Activated naive CD8-positive, alpha-beta T cell treated with anti-CD3 and anti-CD28 coated beads, Interleukin-2, amount 50 U/mL, for 16 hours (primary cell): Measurements from ENCODE around the gene TPD52L1.
A peak's percentile ranks its signal among the peaks of the same experiment; 100 is the strongest.

Experiments used
- DNase-seq: peaks from one replicate; pipeline ENCODE4 v3.0.0-alpha.2; 2020; ENCODE audit warnings: low read depth, low spot score

TPD52L1 gene

GRCh38 chr6:125175466-125176048 is 22.0 kb downstream of the TPD52L1 start:
- no peak for DNase-seq

- DNase-seq = no peak
Measured at GRCh38 chr6:125182237-125183008, 28.9 kb downstream of the TPD52L1 start.

GRCh38 chr6:125183391-125183790 is 29.8 kb downstream of the TPD52L1 start:
- no peak for DNase-seq

GRCh38 chr6:125188037-125188436 is 34.5 kb downstream of the TPD52L1 start:
- DNase-seq = no peak

- DNase-seq = no peak
Measured at GRCh38 chr6:125188594-125189203, 35.1 kb downstream of the TPD52L1 start.

GRCh38 chr6:125189494-125189893 is 35.9 kb downstream of the TPD52L1 start:
- DNase-seq = no peak

GRCh38 chr6:125190667-125191066 is 37.1 kb downstream of the TPD52L1 start:
- no peak for DNase-seq

GRCh38 chr6:125191916-125192609 is 38.5 kb downstream of the TPD52L1 start:
- DNase-seq = peak; percentile 7

GRCh38 chr6:125192610-125192930 is 39.0 kb downstream of the TPD52L1 start:
- DNase-seq = no peak

- DNase-seq = no peak
Measured at GRCh38 chr6:125193208-125193607, 39.6 kb downstream of the TPD52L1 start.

GRCh38 chr6:125194941-125195340 is 41.4 kb downstream of the TPD52L1 start:
- DNase-seq = no peak

- DNase-seq = no peak
Measured at GRCh38 chr6:125195526-125195925, 42.0 kb downstream of the TPD52L1 start.

- DNase-seq = no peak
Measured at GRCh38 chr6:125196613-125197012, 43.0 kb downstream of the TPD52L1 start.

- no peak for DNase-seq
Measured at GRCh38 chr6:125197795-125198269, 44.3 kb downstream of the TPD52L1 start.

GRCh38 chr6:125198398-125198937 is 44.9 kb downstream of the TPD52L1 start:
- no peak for DNase-seq

- DNase-seq = no peak
Measured at GRCh38 chr6:125200941-125201340, 47.4 kb downstream of the TPD52L1 start.

- DNase-seq = no peak
Measured at GRCh38 chr6:125201961-125202729, 48.6 kb downstream of the TPD52L1 start.

GRCh38 chr6:125203395-125203794 is 49.8 kb downstream of the TPD52L1 start:
- DNase-seq = no peak

GRCh38 chr6:125205931-125206330 is 52.4 kb downstream of the TPD52L1 start:
- no peak for DNase-seq

GRCh38 chr6:125206389-125206788 is 52.8 kb downstream of the TPD52L1 start:
- DNase-seq = no peak

- DNase-seq = no peak
Measured at GRCh38 chr6:125207956-125208355, 54.4 kb downstream of the TPD52L1 start.
